Hepatocyte (in vitro differentiated cells): ENCODE results near the gene STIM1.

ENCODE experiments used
- CTCF ChIP-seq: fragments of 200-600 bp; sonication (generic); IDR thresholded peaks from 2 replicates; pipeline ENCODE4 v1.5.1; 2016; ENCODE audit warnings: antibody characterized with exemption, mild to moderate bottlenecking; ENCODE audit not compliant: poor library complexity
- EZH2 ChIP-seq: fragments of 200-600 bp; sonication (generic); IDR thresholded peaks from 2 replicates; pipeline ENCODE4 v1.6.1; 2016; ENCODE audit warnings: antibody characterized with exemption, mild to moderate bottlenecking, borderline replicate concordance

- no peak for TF ChIP-seq CTCF
- no peak for TF ChIP-seq EZH2
These were observed 29.9 kb upstream of the STIM1 start for GRCh38 chr11:3825473-3826154.
